Transverse colon (tissue), 4 donors: ENCODE results near the gene AOPEP. TPM values are rescaled to one million over a fixed set of nuclear protein-coding genes. Genes with fewer than 3 reads are reported as not detected.

Source experiments
- DNase-seq: peaks from one replicate; pipeline ENCODE4 v3.0.0-alpha.2; 2019
- H3K27ac ChIP-seq, 4 donors: fragments of 200-600 bp; sonication (generic); 2 replicates each; pipeline ENCODE4 v1.5.1; 2016 to 2018; ENCODE audit warnings: inconsistent platforms in 4 of 4
- H3K27me3 ChIP-seq: fragments of 200-600 bp; sonication (generic); 2 replicates; pipeline ENCODE4 v1.5.1; 2017; ENCODE audit warnings: inconsistent platforms
- H3K36me3 ChIP-seq, 4 donors: fragments of 200-600 bp; sonication (generic); 2 replicates each; pipeline ENCODE4 v1.5.1; 2017 to 2019; ENCODE audit warnings: inconsistent platforms in 4 of 4
- H3K4me1 ChIP-seq, 4 donors: fragments of 200-600 bp; sonication (generic); 2 replicates each; pipeline ENCODE4 v1.5.1; 2017 to 2020; ENCODE audit warnings: inconsistent platforms in 4 of 4
- H3K4me3 ChIP-seq, 4 donors: fragments of 200-600 bp; sonication (generic); 1 replicate in 1 of 4; 2 replicates in 3 of 4; pipeline versions ENCODE4 v1.5.1 to v1.6.1; 2017 to 2019; ENCODE audit warnings: inconsistent platforms in 4 of 4
- H3K9me3 ChIP-seq, 2 donors: fragments of 200-600 bp; sonication (generic); 2 replicates each; pipeline ENCODE4 v1.5.1; 2017 to 2019; ENCODE audit warnings: inconsistent platforms in 2 of 2
- EP300 ChIP-seq: sonication (generic); formaldehyde crosslinking; IDR thresholded peaks from one replicate; pipeline ENCODE4 v1.6.1; 2017; ENCODE audit warnings: antibody characterized with exemption, low read depth
- POLR2A ChIP-seq: fragments of 450-650 bp; IDR thresholded peaks from one replicate; pipeline ENCODE4 v1.6.1; 2016; ENCODE audit warnings: antibody characterized with exemption, mild to moderate bottlenecking, moderate library complexity
- POLR2AphosphoS5 ChIP-seq, 3 donors: sonication (generic); formaldehyde crosslinking; IDR thresholded peaks; one replicate each; pipeline ENCODE4 v1.6.1; 2016; ENCODE audit warnings: antibody characterized with exemption in 3 of 3
- WGBS, 2 donors: methylation state at CpG; one replicate each; pipeline ENCODE4 v1.1.5; 2018; ENCODE audit warnings: low coverage in 1 of 2; 5-methylcytosine and 5-hydroxymethylcytosine counted together
- in situ Hi-C, 4 donors: fragments of 200-750 bp; cut with MboI; loops; one replicate each; pipeline versions ENCODE4 v1.15.0 to v1.15.1; 2017; ENCODE audit warnings: low sequenced_read_pairs in 3 of 4, low pct_ligation_motif_present in 1 of 4, low pct_unique_long_range_greater_than_20kb in 1 of 4
- intact Hi-C: fragments of 100-400 bp; cut with DNase I; formaldehyde crosslinking; loops from one replicate; pipeline ENCODE4 v1.15.1; 2023; ENCODE audit warnings: low total_unique reads
- total RNA-seq, 4 donors: library from RNA; depleted of rRNA; stranded (reverse); fragments of >200 nt; gene quantifications; one replicate each; pipeline ENCODE4 v1.1.0, GENCODE V29; 2016
- TF ChIP-seq, protein P1 (sequence below), 5 experiments: fragments of 200-600 bp in 3 of 5; fragments of 450-650 bp in 2 of 5; sonication (generic) in 3 of 5; IDR thresholded peaks; 1 replicate in 2 of 5; 2 replicates in 3 of 5; pipeline ENCODE4 v1.5.1; 2016 to 2017; ENCODE audit warnings: antibody characterized with exemption in 5 of 5, inconsistent platforms in 3 of 5, mild to moderate bottlenecking in 2 of 5, moderate library complexity in 1 of 5

The AOPEP gene
- total RNA-seq, 4 donors from 2014 or later, result 53.0 to 129 (median 92.7) TPM

DNA sequence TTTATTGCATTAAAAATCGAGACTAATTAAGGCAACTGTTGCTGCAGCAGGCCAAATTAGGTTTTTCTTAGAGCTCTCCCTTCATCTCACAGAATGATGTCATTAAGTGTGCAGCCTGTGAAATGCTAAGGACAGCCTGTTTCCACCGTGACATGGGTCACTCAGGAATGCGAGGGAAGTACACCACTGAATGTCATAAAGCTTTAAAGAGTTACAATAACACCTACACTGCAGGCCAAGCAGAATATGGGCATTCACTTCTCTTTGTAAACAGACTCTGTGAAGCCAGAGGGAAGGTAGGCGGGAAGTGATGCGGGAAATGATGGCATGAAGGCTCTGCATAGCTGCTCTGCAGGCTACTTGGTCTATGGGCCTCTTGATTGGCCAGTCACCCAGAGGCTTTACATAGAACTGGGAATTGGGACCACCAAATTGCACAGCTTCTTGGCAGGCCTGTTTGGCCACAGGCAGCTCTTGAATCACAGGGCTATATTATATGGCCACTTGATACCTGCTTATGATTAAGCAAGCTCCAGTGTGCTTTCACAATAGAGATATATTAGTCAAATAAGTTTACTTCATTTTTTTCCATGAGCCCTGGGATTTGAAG lies 28.4 kb upstream of the AOPEP start:
- TF ChIP-seq EP300 (no peak), POLR2A (no peak), POLR2AphosphoS5 (IDR thresholded peaks at IDR 0.05) (no peak)
- TF ChIP-seq, protein P1, sequence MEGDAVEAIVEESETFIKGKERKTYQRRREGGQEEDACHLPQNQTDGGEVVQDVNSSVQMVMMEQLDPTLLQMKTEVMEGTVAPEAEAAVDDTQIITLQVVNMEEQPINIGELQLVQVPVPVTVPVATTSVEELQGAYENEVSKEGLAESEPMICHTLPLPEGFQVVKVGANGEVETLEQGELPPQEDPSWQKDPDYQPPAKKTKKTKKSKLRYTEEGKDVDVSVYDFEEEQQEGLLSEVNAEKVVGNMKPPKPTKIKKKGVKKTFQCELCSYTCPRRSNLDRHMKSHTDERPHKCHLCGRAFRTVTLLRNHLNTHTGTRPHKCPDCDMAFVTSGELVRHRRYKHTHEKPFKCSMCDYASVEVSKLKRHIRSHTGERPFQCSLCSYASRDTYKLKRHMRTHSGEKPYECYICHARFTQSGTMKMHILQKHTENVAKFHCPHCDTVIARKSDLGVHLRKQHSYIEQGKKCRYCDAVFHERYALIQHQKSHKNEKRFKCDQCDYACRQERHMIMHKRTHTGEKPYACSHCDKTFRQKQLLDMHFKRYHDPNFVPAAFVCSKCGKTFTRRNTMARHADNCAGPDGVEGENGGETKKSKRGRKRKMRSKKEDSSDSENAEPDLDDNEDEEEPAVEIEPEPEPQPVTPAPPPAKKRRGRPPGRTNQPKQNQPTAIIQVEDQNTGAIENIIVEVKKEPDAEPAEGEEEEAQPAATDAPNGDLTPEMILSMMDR (IDR thresholded peaks at IDR 0.05), result no peak
- no peak for DNase-seq
- 38 to 57% methylated on average over 3 to 5 of the region's 5 CpGs for WGBS, 2 donors

DNA sequence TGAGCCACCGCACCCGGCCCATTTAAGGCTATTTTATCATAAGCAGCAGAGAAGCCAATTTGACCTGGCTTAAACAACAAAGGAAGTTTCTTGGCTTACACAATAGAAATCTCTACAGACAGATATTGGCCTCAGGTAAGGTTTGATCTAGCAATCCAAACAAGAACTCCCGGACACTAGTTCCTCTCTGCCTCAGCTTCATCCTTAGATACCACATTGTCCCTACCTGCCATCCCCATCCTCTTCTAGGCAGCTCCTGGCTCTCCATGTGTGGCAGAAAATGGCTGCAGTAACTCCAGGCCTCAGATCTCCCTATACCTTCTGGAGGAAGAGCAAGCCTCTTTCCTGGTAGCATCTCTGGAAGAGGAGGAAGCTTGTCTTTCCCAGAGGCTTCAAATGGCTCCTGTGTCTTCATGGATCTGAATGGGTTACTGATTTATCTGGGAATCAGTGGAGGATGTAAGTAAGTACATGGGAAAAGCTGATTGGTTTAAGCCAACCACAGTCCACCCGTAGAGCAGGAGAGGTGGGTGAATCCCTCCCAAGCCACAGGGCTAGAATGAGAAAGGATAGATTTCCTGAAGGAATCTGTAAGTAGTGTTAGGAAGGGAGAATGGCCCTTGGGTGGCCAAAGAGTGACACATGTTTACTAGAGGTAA lies 26.7 kb upstream of the AOPEP start:
- in situ Hi-C loops, result no loop called here
- DNase-seq, result no peak
- intact Hi-C loops, result no loop called here
- WGBS, 2 donors, result 94 to 96% methylated on average over 2 to 4 of the region's 4 CpGs
- H3K4me1 ChIP-seq, result no peaks in the 10 kb centered on the region
- H3K27ac ChIP-seq, result no peak overlapping the region
- H3K36me3 ChIP-seq, result no peaks in the 10 kb centered on the region
- H3K27me3 ChIP-seq, result no peaks in the 10 kb centered on the region
- H3K4me3 ChIP-seq, result no peak overlapping the region
- TF ChIP-seq POLR2AphosphoS5 (IDR thresholded peaks at IDR 0.05) (no peak), EP300 (no peak), POLR2A (no peak)
- TF ChIP-seq, protein P1 (IDR thresholded peaks at IDR 0.05), result no peak
- H3K9me3 ChIP-seq, result no peaks in the 10 kb centered on the region

More for the DNA sequence above, 28.4 kb upstream of the AOPEP start:
- H3K4me3 ChIP-seq, result no peak overlapping the region
- no peak overlapping the region for H3K27ac ChIP-seq
- H3K27me3 ChIP-seq, result no peaks in the 10 kb centered on the region
- H3K9me3 ChIP-seq, result no peaks in the 10 kb centered on the region
- no peaks in the 10 kb centered on the region for H3K36me3 ChIP-seq
- intact Hi-C loops (no loop called here), in situ Hi-C loops (no loop called here)
- H3K4me1 ChIP-seq, result no peaks in the 10 kb centered on the region

DNA sequence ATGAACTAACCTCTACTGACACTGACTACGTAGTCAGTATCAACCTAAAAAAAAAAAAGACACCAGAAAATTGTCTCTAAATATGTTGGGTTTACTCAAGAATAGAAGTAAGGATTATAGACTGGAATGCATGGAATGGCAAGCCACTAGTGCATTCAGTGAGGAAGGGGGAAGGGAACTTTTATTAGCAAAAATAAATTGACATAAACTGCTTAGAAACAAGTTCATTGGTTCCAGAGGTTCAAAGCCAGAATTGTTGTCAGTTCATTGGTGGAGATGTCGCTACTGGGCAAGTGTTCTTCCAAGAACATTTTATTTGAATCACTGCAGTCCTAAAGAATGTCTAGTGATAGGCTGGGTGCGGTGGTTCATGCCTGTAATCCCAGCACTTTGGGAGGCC lies 26.1 kb upstream of the AOPEP start:
- no peak overlapping the region for H3K4me3 ChIP-seq
- H3K36me3 ChIP-seq, result no peaks in the 10 kb centered on the region
- no peaks in the 10 kb centered on the region for H3K4me1 ChIP-seq
- no peaks in the 10 kb centered on the region for H3K9me3 ChIP-seq
- H3K27me3 ChIP-seq, result no peaks in the 10 kb centered on the region
- in situ Hi-C loops, result no loop called here
- H3K27ac ChIP-seq, result no peak overlapping the region
- intact Hi-C loops, result no loop called here
- 83 to 89% methylated on average over 3 of the region's 3 CpGs for WGBS, 2 donors
- DNase-seq, result no peak
- no peak for TF ChIP-seq POLR2A
- TF ChIP-seq, protein P1 (IDR thresholded peaks at IDR 0.05), result no peak

DNA sequence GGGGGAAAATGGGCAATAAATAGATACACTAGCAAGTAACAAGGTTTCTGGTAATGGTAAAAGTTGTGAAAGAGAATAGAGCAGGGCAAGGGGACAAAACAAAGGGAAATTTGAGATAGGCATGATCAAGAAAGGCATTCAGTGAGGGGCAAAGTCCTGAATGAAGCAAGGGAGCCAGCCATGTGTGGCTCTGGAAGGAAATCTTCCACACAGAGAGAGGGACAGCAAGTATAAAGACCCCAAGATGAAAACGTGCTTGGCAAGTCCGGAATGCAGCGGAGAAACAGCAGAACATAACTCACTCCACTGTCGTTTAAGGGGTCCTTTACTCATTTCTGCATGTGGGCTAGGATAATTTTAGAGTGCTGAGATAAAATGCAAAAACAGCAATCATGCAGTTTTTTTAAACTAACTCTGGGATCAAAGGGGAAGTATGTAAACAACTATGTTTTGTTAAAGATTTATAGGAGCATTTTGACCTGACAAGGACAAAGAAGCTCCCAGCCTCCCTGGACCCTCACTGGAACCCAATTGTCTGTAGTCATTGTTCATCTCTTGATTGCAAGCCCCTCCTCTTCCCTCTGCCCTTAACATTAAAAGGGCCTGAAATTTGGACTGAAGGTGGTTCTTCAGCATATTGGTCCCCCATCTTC lies 22.9 kb upstream of the AOPEP start:
- in situ Hi-C loops, result no loop called here
- TF ChIP-seq, protein P1 (IDR thresholded peaks at IDR 0.05), result no peak
- TF ChIP-seq EP300 (no peak), POLR2A (no peak), POLR2AphosphoS5 (IDR thresholded peaks at IDR 0.05) (no peak)
- WGBS, 2 donors, result 44 to 48% methylated on average over 4 of the region's 4 CpGs
- Histone ChIP-seq H3K4me1 (no peaks in the 10 kb centered on the region), H3K27ac (no peak overlapping the region), H3K9me3 (no peaks in the 10 kb centered on the region), H3K36me3 (no peaks in the 10 kb centered on the region), H3K4me3 (no peak overlapping the region), H3K27me3 (no peaks in the 10 kb centered on the region)
- DNase-seq, result no peak
- intact Hi-C loops, result no loop called here
